Skeletal muscle tissue (tissue), 4 donors: ENCODE measurements around the gene YJU2. TPM values are rescaled to one million over a fixed set of nuclear protein-coding genes. Genes with fewer than 3 reads are reported as not detected.
"Not testable (repeated sequence)": the region's sequence is repeated elsewhere in the genome, so short reads cannot be mapped to it uniquely, and the experiment has no call there.

ENCODE experiments used
- H3K27ac ChIP-seq: one replicate; pipeline ENCODE4 v1.7.0; 2013; ENCODE audit warnings: mild to moderate bottlenecking, low read depth, low read length, inconsistent platforms
- H3K27me3 ChIP-seq, 3 donors: one replicate each; pipeline ENCODE4 v1.7.0; 2013; ENCODE audit warnings: low read length in 3 of 3; ENCODE audit not compliant: control insufficient read depth in 3 of 3, insufficient read depth in 3 of 3
- H3K36me3 ChIP-seq, 3 donors: one replicate each; pipeline ENCODE4 v1.7.0; 2013; ENCODE audit warnings: low read length in 3 of 3; ENCODE audit not compliant: control insufficient read depth in 3 of 3, insufficient read depth in 3 of 3
- H3K4me1 ChIP-seq, 3 donors: one replicate each; pipeline ENCODE4 v1.7.0; 2013; ENCODE audit warnings: low read length in 3 of 3, mild to moderate bottlenecking in 3 of 3; ENCODE audit not compliant: control insufficient read depth in 3 of 3, insufficient read depth in 3 of 3
- H3K4me3 ChIP-seq, 3 donors: one replicate each; pipeline ENCODE4 v1.7.0; 2013; ENCODE audit warnings: low read length in 3 of 3
- H3K9ac ChIP-seq, 3 donors: one replicate each; pipeline ENCODE4 v1.7.0; 2013; ENCODE audit warnings: low read length in 3 of 3, mild to moderate bottlenecking in 3 of 3, moderate library complexity in 2 of 3, low read depth in 1 of 3
- H3K9me3 ChIP-seq, 3 donors: one replicate each; pipeline ENCODE4 v1.7.0; 2013; ENCODE audit warnings: low read length in 3 of 3; ENCODE audit not compliant: control insufficient read depth in 3 of 3
- total RNA-seq: library from RNA; depleted of rRNA; stranded (reverse); fragments of >200 nt; gene quantifications from one replicate; pipeline ENCODE4 v1.2.3, GENCODE V29; 2014
- donor health status: Osteomylitis.

Gene YJU2
- total RNA-seq, 1 donor from 2014 or later: 14.6 TPM

- Histone ChIP-seq H3K27me3 (peaks cover 18 to 36% (median 32%) of the 10 kb centered on the region in 3 donors), H3K36me3 (no peaks in the 10 kb centered on the region)
Measured at GRCh38 chr19:4234862-4235201, 12.0 kb upstream of the YJU2 start.

GRCh38 chr19:4237510-4237909 lies 9.4 kb upstream of the YJU2 start:
- H3K9ac ChIP-seq, H3K4me1 ChIP-seq, H3K9me3 ChIP-seq, H3K36me3 ChIP-seq, H3K4me3 ChIP-seq, H3K27ac ChIP-seq: not testable (repeated sequence)
- H3K27me3 ChIP-seq: peaks cover 18 to 28% (median 21%) of the 10 kb centered on the region in 3 donors

More at GRCh38 chr19:4234862-4235201, 12.0 kb upstream of the YJU2 start:
- Histone ChIP-seq H3K27ac (no peak overlapping the region), H3K9me3 (no peaks in the 10 kb centered on the region), H3K4me3 (no peak overlapping the region), H3K4me1 (no peaks in the 10 kb centered on the region), H3K9ac (no peak overlapping the region)

GRCh38 chr19:4238831-4239230 lies 8.0 kb upstream of the YJU2 start:
- Histone ChIP-seq H3K9ac (no peak overlapping the region), H3K4me1 (no peaks in the 10 kb centered on the region), H3K9me3 (peaks cover 0 to 2% (median 0%) of the 10 kb centered on the region in 3 donors), H3K36me3 (no peaks in the 10 kb centered on the region), H3K27ac (no peak overlapping the region), H3K4me3 (no peak overlapping the region), H3K27me3 (peaks cover 9 to 19% (median 11%) of the 10 kb centered on the region in 3 donors)

- Histone ChIP-seq H3K9ac (no peak overlapping the region), H3K4me3 (no peak overlapping the region), H3K27ac (no peak overlapping the region), H3K27me3 (peaks cover 0 to 4% (median 2%) of the 10 kb centered on the region in 3 donors), H3K36me3 (no peaks in the 10 kb centered on the region), H3K9me3 (peaks cover 0 to 2% (median 0%) of the 10 kb centered on the region in 3 donors), H3K4me1 (peaks cover 2 to 5% (median 4%) of the 10 kb centered on the region in 3 donors)
Measured at GRCh38 chr19:4241824-4242430, 5.0 kb upstream of the YJU2 start.

- H3K27ac ChIP-seq, H3K9ac ChIP-seq, H3K9me3 ChIP-seq, H3K27me3 ChIP-seq, H3K4me3 ChIP-seq: not testable (repeated sequence)
- peaks cover 16 to 20% (median 16%) of the 10 kb centered on the region in 3 donors for H3K36me3 ChIP-seq
- H3K4me1 ChIP-seq: peaks cover 7 to 12% (median 10%) of the 10 kb centered on the region in 3 donors
Measured at GRCh38 chr19:4245938-4246337, 942 bp upstream of the YJU2 start.

GRCh38 chr19:4256563-4256962 lies 9.7 kb downstream of the YJU2 start:
- Histone ChIP-seq H3K27ac (no peak overlapping the region), H3K36me3 (peaks cover 55 to 65% (median 58%) of the 10 kb centered on the region in 3 donors), H3K4me3 (no peak overlapping the region), H3K9me3 (peaks cover 0 to 8% (median 2%) of the 10 kb centered on the region in 3 donors), H3K4me1 (no peaks in the 10 kb centered on the region), H3K9ac (no peak overlapping the region), H3K27me3 (no peaks in the 10 kb centered on the region)

- H3K4me1 ChIP-seq: no peaks in the 10 kb centered on the region
- H3K4me3 ChIP-seq: no peak overlapping the region
- H3K27me3 ChIP-seq: no peaks in the 10 kb centered on the region
- peaks cover 0 to 8% (median 2%) of the 10 kb centered on the region in 3 donors for H3K9me3 ChIP-seq
- H3K9ac ChIP-seq: no peak overlapping the region
- no peak overlapping the region for H3K27ac ChIP-seq
- peaks cover 57 to 61% (median 58%) of the 10 kb centered on the region in 3 donors for H3K36me3 ChIP-seq
Measured at GRCh38 chr19:4257025-4257424, 10.1 kb downstream of the YJU2 start.

- H3K4me1 ChIP-seq: no peaks in the 10 kb centered on the region
- peaks cover 55 to 64% (median 57%) of the 10 kb centered on the region in 3 donors for H3K36me3 ChIP-seq
- H3K9me3 ChIP-seq: peaks cover 0 to 8% (median 2%) of the 10 kb centered on the region in 3 donors
- no peak overlapping the region for H3K27ac ChIP-seq
- no peaks in the 10 kb centered on the region for H3K27me3 ChIP-seq
- no peak overlapping the region for H3K9ac ChIP-seq
- H3K4me3 ChIP-seq: no peak overlapping the region
Measured at GRCh38 chr19:4258181-4258580, 11.3 kb downstream of the YJU2 start.

GRCh38 chr19:4260613-4261191 lies 13.8 kb downstream of the YJU2 start:
- Histone ChIP-seq H3K4me3 (no peak overlapping the region), H3K9ac (no peak overlapping the region), H3K4me1 (no peaks in the 10 kb centered on the region), H3K27ac (no peak overlapping the region), H3K9me3 (peaks cover 0 to 5% (median 2%) of the 10 kb centered on the region in 3 donors), H3K27me3 (no peaks in the 10 kb centered on the region), H3K36me3 (peaks cover 42 to 51% (median 44%) of the 10 kb centered on the region in 3 donors)

GRCh38 chr19:4264812-4265211 lies 17.9 kb downstream of the YJU2 start:
- Histone ChIP-seq H3K36me3 (peaks cover 41 to 51% (median 43%) of the 10 kb centered on the region in 3 donors), H3K27me3 (no peaks in the 10 kb centered on the region), H3K27ac (no peak overlapping the region), H3K4me1 (no peaks in the 10 kb centered on the region), H3K9ac (no peak overlapping the region), H3K4me3 (no peak overlapping the region), H3K9me3 (no peaks in the 10 kb centered on the region)
